A673 (cell line): ENCODE measurements around the gene FKBP2.

Source experiments
- EZH2 ChIP-seq: fragments of 200-600 bp; sonication (generic); IDR thresholded peaks from 2 replicates; pipeline ENCODE4 v1.6.1; 2017; ENCODE audit warnings: borderline replicate concordance, low read depth, mild to moderate bottlenecking, mixed read lengths, antibody characterized with exemption, low read length; ENCODE audit not compliant: poor library complexity, severe bottlenecking
- TF ChIP-seq, protein P1 (sequence below): fragments of 300-800, 200-600 bp; sonication (generic); conservative IDR thresholded peaks from 2 replicates; pipeline ENCODE4 v1.5.1; 2017; ENCODE audit warnings: low read depth, mild to moderate bottlenecking, antibody characterized with exemption, low read length, moderate library complexity, mixed read lengths

DNA sequence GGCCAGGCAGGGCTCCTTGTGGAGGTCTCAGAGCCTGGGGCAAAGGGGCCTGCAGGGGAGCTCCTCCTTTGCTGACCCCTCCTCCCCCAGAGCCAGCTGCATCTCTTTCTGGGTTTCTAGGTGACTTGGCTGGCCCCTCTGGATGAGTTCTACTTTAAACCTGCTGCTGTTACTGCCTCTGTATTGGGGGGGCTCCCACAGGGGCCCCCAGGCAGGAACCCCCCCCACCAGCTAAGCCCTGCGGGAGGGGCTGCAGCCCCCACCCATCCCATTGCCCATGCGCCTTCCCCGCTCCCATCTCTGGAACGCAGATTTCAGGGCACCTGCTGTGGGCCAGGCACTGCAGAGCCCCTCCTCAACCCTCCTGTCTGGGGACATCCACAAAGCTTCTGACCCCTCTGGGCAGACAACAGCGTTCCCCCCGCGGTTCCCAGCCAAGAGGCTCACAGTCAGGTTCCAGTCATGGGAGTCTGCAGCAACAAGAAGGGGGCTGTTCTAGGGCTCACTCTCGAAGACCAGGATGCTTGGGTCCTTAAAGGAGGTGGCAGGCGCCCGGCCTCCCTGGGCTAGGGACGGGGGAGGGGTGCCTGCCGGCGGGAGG is 9.6 kb downstream of the FKBP2 start:
- TF ChIP-seq, protein P1, sequence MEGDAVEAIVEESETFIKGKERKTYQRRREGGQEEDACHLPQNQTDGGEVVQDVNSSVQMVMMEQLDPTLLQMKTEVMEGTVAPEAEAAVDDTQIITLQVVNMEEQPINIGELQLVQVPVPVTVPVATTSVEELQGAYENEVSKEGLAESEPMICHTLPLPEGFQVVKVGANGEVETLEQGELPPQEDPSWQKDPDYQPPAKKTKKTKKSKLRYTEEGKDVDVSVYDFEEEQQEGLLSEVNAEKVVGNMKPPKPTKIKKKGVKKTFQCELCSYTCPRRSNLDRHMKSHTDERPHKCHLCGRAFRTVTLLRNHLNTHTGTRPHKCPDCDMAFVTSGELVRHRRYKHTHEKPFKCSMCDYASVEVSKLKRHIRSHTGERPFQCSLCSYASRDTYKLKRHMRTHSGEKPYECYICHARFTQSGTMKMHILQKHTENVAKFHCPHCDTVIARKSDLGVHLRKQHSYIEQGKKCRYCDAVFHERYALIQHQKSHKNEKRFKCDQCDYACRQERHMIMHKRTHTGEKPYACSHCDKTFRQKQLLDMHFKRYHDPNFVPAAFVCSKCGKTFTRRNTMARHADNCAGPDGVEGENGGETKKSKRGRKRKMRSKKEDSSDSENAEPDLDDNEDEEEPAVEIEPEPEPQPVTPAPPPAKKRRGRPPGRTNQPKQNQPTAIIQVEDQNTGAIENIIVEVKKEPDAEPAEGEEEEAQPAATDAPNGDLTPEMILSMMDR = no peak
- no peak for TF ChIP-seq EZH2
